SKM-1 treated with dmso at 0.1 percent for 144 hours (cell line): ENCODE data around the gene LMF1.
"Not testable (repeated sequence)": the region's sequence is repeated elsewhere in the genome, so short reads cannot be mapped to it uniquely, and the experiment has no call there.

ENCODE experiments used
- DNase-seq: peaks from one replicate; lab custom pipeline; 2025; ENCODE audit not compliant: unreplicated experiment; lab: John Stamatoyannopoulos, UW

LMF1 gene

DNA sequence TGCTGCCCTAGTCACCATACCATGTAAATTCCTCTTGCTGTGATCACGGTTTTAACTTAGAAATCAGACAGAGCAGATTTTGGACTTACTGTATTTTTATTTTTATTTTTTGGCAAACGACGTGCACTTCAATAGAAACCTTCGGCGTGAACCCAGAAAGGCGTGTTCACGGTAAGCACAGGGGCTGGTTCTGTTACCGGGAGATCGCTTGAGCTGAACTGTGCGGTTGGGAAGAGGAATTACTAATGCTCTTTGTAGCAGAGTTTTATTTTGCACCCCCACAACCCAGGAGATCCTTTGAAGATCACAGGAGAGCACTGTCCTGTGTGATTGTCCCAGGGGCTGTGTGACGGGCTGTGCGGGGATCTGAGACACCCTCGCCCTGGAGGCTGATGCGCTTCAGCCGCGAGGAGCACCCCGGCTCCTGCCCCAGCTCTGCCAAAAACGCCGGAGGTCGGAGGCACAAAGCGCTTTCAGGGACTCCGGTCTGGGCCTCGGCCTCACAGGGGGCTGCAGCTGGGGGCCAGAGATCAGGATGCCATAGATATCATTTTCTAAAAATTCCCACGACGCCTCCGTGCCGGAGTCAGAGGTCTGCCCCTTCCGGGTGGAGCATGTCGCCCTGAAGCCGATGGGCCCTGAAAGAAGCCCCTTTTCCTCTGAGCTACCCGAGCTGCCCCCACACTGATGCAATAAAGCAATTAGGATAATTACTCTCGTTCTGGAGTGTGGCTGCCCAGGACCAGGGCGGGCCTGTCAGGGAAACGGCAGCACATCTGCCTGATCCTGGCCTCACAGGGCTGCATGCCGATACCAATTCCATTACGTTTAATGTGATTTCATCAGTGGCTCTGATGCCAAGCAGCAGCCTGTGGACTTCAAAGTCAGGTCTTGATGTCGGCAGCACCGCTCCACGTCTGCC is 71.8 kb downstream of the LMF1 start:
- DNase-seq: no peak

GRCh38 chr16:898216-898615 is 72.6 kb downstream of the LMF1 start:
- no peak for DNase-seq

GRCh38 chr16:897701-898100 is 73.1 kb downstream of the LMF1 start:
- no peak for DNase-seq

DNA sequence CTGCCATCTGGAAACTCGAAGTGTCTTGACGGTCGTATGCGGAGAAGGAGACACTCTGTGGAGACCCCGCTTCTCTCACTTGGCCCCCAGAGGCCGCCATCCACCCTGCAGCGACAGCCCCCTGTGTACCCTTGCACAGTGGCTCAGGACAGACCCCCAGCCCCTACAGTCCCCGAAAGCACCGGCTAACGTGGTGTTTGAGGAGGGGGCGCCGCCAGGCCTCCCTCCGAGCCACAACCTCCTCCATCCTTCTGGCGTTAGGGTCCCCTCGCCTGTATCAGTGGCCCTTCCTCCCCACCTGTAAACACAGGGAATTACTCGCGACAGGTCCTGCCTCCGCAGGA is 73.6 kb downstream of the LMF1 start:
- DNase-seq: no peak

- DNase-seq: no peak
Measured at GRCh38 chr16:896261-897199, 74.3 kb downstream of the LMF1 start.

GRCh38 chr16:895371-895770 is 75.4 kb downstream of the LMF1 start:
- no peak for DNase-seq

DNA sequence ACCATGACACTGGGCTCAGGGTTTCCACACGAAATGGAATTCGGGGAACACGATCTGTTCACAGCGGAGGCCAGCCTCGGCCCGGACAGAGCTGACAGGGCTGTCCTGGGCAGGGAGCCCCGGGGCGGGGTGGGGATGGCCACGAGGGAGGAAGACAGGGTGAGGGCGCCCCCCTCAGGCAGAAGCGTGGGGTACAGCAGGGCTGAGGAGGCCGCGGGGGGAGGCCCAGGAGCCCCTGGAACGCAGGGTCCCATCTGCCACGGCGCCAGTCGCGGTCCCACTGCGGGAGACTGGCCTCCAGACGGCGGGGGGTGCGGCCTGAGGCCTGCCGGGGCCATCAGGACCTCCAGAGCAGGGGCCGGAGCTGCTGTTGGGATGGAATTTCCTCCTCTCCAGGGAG is 75.9 kb downstream of the LMF1 start:
- DNase-seq: no peak

DNA sequence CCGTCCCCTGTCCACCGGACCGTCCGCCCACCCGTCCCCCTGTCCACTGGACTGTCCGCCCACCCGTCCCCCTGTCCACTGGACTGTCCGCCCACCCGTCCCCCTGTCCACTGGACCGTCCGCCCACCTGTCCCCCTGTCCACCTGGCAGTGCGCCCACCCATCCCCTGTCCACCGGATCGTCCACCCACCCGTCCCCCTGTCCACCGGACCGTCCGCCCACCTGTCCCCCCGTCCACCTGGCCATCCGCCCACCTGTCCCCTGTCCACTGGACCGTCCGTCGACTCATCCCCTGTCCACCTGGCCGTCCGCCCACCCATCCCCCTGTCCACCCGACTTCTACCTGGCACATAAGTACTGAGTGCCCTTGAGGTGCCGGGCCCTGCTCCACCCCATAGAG is 76.6 kb downstream of the LMF1 start:
- DNase-seq: no peak

DNA sequence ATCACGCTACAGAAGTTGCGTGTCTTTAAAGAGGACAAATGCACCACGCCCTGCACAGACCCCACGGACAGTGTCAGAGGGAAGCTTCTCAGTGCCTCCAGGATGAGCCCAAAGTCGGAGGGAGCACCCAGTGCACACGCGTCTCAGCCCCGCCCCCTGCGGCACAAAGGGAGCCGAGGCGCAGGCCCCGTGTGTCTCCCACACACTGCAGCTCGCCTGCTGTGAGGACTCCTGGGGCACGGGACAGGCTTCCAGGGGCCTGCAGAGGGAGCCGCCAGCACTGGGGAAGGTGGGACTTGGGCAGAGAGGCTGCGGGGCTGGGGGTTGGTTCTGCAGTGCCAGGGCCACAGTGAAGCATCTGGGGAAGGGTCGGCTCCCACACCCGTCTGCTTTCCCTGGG is 77.4 kb downstream of the LMF1 start:
- no peak for DNase-seq

DNA sequence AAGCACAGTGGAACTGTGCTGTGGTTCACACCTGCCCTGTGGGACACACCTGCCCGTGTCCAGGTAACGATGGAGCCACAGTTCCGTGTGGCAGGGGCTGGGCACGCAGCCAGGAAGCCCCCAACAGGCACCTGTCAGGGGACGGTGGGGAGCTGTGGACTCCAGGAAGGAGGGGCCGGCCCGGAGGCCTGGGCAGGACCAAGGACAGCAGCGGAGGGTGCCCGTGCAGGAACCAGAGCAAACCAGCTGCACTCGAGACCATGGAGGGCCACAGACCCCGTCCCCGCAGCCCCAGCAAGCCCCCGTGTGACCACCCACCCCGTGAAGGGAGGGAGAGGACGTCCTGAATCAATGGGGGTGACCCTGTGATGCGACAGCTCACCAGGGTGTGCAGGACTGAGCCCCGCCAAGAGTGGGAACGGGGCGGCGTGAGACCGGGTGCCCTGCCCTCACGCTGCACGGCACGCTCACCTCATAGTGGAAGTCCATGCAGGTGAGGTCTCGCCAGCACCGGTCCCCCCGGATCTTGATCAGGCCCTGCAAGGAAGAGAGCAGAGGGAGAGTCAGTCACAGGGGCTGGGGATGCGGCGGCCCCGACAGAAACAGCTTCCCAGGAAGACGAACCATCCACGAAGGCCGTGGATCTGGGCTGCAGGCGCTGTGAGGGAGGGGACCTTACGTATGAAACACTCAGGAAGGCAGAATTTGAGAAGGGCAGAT is 78.1 kb downstream of the LMF1 start:
- no peak for DNase-seq

DNA sequence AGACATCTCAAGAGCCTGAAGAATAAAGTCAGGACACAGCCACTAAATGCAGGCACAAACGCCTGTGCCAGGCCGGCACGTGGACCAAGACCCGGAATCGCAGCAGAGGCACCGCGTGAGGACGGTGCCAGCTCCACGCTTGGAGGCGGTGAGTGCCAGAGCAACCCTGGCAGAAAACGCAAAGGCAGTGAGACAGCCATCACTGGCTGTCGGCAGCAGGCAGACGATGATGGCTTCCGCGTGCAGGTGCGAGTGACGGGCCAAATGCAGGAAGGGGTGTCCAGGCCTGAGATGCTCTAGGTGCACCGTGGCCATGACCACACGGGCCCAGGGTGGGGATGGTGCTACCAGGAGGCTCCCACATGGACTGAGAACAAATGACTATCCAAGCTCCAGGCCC is 78.8 kb downstream of the LMF1 start:
- no peak for DNase-seq

DNA sequence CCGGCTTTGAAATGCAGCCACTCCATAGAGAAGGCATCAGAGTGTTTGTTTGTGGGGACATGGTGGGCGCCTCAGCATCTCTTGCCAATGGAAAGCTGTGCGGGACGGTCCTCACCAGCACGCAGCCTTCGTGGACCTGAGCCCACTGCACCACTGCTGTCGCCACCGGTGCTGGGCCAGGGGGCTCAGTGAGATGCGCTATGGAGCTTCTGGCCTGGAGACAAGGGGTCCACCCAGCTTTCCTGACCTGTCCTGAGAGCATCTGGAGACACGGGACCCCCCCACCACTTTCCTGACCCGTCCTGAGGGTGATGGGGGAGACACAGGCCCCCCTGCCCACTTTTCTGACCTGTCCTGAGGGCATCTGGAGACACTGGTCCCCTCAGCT is 79.4 kb downstream of the LMF1 start:
- no peak for DNase-seq

GRCh38 chr16:890716-891352 is 80.0 kb downstream of the LMF1 start:
- DNase-seq: no peak

GRCh38 chr16:890217-890616 is 80.6 kb downstream of the LMF1 start:
- DNase-seq: no peak

GRCh38 chr16:889586-889985 is 81.2 kb downstream of the LMF1 start:
- no peak for DNase-seq

DNA sequence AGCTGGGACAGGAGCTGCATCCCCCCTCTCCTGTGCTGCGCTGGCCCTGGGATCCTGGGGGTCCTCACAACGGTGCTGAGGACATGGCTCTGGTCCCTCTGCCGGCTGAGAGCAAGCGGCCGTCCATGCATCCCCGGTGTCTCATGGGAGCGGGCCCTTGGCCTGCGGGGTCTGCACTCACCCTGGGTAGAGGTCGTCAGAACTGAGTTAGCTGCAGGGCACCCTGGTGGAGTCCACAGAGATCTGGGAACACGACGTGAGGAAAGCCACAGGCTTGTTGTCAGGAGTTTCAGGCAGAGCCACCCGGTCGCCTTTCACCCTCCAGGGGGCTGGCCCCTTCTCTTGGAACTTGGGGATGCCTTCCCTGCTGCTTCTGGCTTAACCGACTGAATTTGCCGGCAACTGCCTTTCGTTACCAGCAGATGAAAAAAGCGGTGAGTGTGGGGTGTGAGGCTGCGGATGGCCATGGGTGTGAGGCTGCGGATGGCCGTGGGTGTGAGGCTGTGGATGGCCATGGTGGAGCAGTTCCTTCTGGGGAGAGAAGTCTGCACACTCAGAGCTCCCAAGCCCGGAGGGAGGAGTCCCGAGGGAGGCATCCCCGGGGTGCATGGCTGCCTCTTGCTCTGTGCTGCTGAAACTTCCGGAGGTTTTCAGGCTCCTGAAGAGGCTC is 81.7 kb downstream of the LMF1 start:
- DNase-seq: no peak

DNA sequence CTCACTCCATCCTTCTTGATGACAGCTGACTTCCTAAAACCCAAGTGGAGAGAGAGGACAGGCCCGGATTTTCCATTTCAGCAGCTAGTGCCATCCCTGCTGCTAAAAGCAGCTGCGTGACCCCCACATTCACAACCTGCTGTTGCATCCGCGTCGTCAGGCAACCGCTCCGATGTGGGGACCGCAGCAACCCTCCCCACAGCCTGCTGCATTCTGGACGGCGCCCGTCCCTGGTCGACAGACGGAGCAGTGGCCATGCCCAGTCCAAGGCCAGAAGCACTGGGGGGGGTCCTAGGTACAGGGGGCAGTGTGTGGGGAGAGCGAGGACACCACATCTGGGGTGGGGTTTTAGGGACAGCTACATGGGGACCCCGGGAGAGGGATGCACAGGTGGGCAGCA is 82.3 kb downstream of the LMF1 start:
- DNase-seq: not testable (repeated sequence)

GRCh38 chr16:887846-888245 is 82.9 kb downstream of the LMF1 start:
- no peak for DNase-seq

- no peak for DNase-seq
Measured at GRCh38 chr16:886802-887731, 83.7 kb downstream of the LMF1 start.
